Measurements from ENCODE around the gene KRT85.

Gene KRT85

GRCh38 chr12:52363111-52363679 is 4.1 kb downstream of the KRT85 start:
- no peaks in the 10 kb centered on the region for H3K9me3 ChIP-seq (ENCODE audit: control insufficient read depth in 1 of 2, low read length in 2 of 2)
- no peak overlapping the region for H3K27ac ChIP-seq (ENCODE audit: low read length)
- no peaks in the 10 kb centered on the region for H3K36me3 ChIP-seq (ENCODE audit: control insufficient read depth in 1 of 2, insufficient read depth in 2 of 2, low read length in 2 of 2)
- H3K27me3 ChIP-seq (ENCODE audit: low read depth, low read length), result no peaks in the 10 kb centered on the region
- no peak overlapping the region for H3K4me3 ChIP-seq (ENCODE audit: low read depth in 1 of 2, low read length in 2 of 2)
- H3K4me1 ChIP-seq (ENCODE audit: control insufficient read depth in 1 of 2, insufficient read depth in 2 of 2, low read length in 2 of 2), result no peaks in the 10 kb centered on the region

DNA sequence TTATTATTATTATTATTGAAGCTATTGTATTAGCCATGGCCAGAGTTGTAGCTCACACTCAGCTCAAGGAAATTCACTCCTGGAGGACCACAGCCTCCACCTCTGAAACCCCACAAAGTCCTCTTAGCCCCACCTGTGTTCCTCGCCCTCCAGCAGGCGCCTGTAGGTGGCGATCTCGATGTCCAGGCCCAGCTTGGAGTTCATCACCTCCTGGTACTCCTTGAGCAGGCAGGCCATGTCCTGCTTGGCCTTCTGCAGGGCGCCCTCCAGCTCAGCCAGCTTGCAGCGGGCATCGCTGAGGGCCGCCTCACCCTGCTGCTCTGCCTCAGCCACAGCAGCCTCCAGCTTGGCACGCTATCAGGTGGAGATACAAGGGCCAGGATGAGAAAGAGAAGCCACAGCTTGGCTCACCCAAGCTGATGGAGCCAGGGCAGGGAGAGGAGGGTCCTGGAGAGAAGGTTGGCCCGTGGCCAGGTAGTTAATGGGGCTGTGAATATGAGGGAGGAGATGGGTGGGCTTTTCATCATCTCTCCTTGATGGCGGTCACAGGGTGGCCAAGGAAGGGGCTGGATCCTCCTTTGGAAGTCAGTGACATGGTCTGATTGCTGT is 5.1 kb downstream of the KRT85 start:
- no peaks in the 10 kb centered on the region for H3K27me3 ChIP-seq (ENCODE audit: low read depth, low read length)
- no peaks in the 10 kb centered on the region for H3K36me3 ChIP-seq (ENCODE audit: control insufficient read depth in 1 of 2, insufficient read depth in 2 of 2, low read length in 2 of 2)
- no peak overlapping the region for H3K27ac ChIP-seq (ENCODE audit: low read length)
- no peak overlapping the region for H3K4me3 ChIP-seq (ENCODE audit: low read depth in 1 of 2, low read length in 2 of 2)
- H3K4me1 ChIP-seq (ENCODE audit: control insufficient read depth in 1 of 2, insufficient read depth in 2 of 2, low read length in 2 of 2), result no peaks in the 10 kb centered on the region
- H3K9me3 ChIP-seq (ENCODE audit: control insufficient read depth in 1 of 2, low read length in 2 of 2), result no peaks in the 10 kb centered on the region

DNA sequence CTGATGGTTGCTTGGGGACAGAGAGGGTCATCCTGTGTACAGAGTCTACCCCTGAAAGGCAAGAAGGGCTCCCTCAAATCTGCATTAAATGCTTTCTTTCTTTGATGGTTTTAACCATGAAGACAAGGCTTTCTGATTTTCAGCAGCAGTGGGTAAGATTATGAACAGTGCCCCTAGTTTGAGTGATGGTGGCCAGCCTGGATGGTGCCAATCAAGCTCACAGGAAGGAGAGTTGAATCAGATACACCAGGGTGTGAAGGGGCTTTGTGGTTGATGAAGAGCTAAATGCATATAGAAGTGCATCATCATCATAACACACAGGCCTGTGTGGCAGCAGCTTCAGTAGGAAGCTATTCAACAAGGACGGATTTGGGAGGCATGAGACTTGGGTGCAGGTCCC is 5.7 kb downstream of the KRT85 start:
- H3K27me3 ChIP-seq (ENCODE audit: low read depth, low read length), result no peaks in the 10 kb centered on the region
- no peak overlapping the region for H3K4me3 ChIP-seq (ENCODE audit: low read depth in 1 of 2, low read length in 2 of 2)
- H3K9me3 ChIP-seq (ENCODE audit: control insufficient read depth in 1 of 2, low read length in 2 of 2), result no peaks in the 10 kb centered on the region
- H3K27ac ChIP-seq (ENCODE audit: low read length), result no peak overlapping the region
- H3K4me1 ChIP-seq (ENCODE audit: control insufficient read depth in 1 of 2, insufficient read depth in 2 of 2, low read length in 2 of 2), result no peaks in the 10 kb centered on the region
- no peaks in the 10 kb centered on the region for H3K36me3 ChIP-seq (ENCODE audit: control insufficient read depth in 1 of 2, insufficient read depth in 2 of 2, low read length in 2 of 2)

DNA sequence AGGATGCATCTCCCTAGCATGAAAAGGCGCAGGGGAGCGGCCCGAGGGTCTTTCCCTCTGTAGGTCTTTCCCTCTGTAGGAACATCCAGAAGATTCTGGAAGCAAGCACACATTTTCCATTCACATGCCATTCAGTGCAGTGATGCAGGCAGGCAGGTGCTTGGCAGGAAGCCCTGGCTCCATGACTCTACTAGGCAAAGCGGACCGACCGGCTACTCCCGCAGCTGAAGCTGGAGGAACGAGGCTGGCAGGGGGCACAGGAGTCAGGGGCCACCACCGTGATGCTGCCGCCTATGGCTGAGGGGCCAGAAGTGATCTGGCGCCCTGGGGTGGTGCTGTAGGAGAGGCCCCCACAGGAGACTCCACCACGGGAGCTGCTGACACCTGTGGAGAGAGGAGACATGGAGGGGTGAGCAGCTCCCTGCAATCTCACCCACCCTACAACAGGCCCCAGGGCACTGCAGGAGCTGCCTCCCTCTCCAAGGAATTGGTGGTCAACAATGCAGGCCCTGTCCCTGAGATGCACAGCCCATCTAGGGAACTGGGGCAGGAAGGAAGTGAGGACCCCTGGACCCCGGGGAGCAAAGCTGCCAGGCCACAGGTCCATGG is 6.5 kb downstream of the KRT85 start:
- H3K36me3 ChIP-seq (ENCODE audit: control insufficient read depth in 1 of 2, insufficient read depth in 2 of 2, low read length in 2 of 2), result no peaks in the 10 kb centered on the region
- H3K9me3 ChIP-seq (ENCODE audit: control insufficient read depth in 1 of 2, low read length in 2 of 2), result no peaks in the 10 kb centered on the region
- no peaks in the 10 kb centered on the region for H3K27me3 ChIP-seq (ENCODE audit: low read depth, low read length)
- H3K27ac ChIP-seq (ENCODE audit: low read length), result no peak overlapping the region
- H3K4me1 ChIP-seq (ENCODE audit: control insufficient read depth in 1 of 2, insufficient read depth in 2 of 2, low read length in 2 of 2), result no peaks in the 10 kb centered on the region
- H3K4me3 ChIP-seq (ENCODE audit: low read depth in 1 of 2, low read length in 2 of 2), result no peak overlapping the region

GRCh38 chr12:52360106-52360662 is 7.1 kb downstream of the KRT85 start:
- no peaks in the 10 kb centered on the region for H3K36me3 ChIP-seq (ENCODE audit: control insufficient read depth in 1 of 2, insufficient read depth in 2 of 2, low read length in 2 of 2)
- H3K4me1 ChIP-seq (ENCODE audit: control insufficient read depth in 1 of 2, insufficient read depth in 2 of 2, low read length in 2 of 2), result no peaks in the 10 kb centered on the region
- H3K9me3 ChIP-seq (ENCODE audit: control insufficient read depth in 1 of 2, low read length in 2 of 2), result no peaks in the 10 kb centered on the region
- no peak overlapping the region for H3K27ac ChIP-seq (ENCODE audit: low read length)
- H3K4me3 ChIP-seq (ENCODE audit: low read depth in 1 of 2, low read length in 2 of 2), result no peak overlapping the region
- no peaks in the 10 kb centered on the region for H3K27me3 ChIP-seq (ENCODE audit: low read depth, low read length)

GRCh38 chr12:52359621-52360061 is 7.6 kb downstream of the KRT85 start:
- H3K27ac ChIP-seq (ENCODE audit: low read length), result no peak overlapping the region
- no peak overlapping the region for H3K4me3 ChIP-seq (ENCODE audit: low read depth in 1 of 2, low read length in 2 of 2)
- no peaks in the 10 kb centered on the region for H3K27me3 ChIP-seq (ENCODE audit: low read depth, low read length)
- no peaks in the 10 kb centered on the region for H3K9me3 ChIP-seq (ENCODE audit: control insufficient read depth in 1 of 2, low read length in 2 of 2)
- H3K4me1 ChIP-seq (ENCODE audit: control insufficient read depth in 1 of 2, insufficient read depth in 2 of 2, low read length in 2 of 2), result no peaks in the 10 kb centered on the region
- no peaks in the 10 kb centered on the region for H3K36me3 ChIP-seq (ENCODE audit: control insufficient read depth in 1 of 2, insufficient read depth in 2 of 2, low read length in 2 of 2)

- Histone ChIP-seq H3K4me3 (ENCODE audit: low read depth in 1 of 2, low read length in 2 of 2) (no peak overlapping the region), H3K27ac (ENCODE audit: low read length) (no peak overlapping the region), H3K4me1 (ENCODE audit: control insufficient read depth in 1 of 2, insufficient read depth in 2 of 2, low read length in 2 of 2) (no peaks in the 10 kb centered on the region), H3K27me3 (ENCODE audit: low read depth, low read length) (no peaks in the 10 kb centered on the region), H3K36me3 (ENCODE audit: control insufficient read depth in 1 of 2, insufficient read depth in 2 of 2, low read length in 2 of 2) (no peaks in the 10 kb centered on the region), H3K9me3 (ENCODE audit: control insufficient read depth in 1 of 2, low read length in 2 of 2) (no peaks in the 10 kb centered on the region)
Measured at GRCh38 chr12:52358575-52359350, 8.5 kb downstream of the KRT85 start.

DNA sequence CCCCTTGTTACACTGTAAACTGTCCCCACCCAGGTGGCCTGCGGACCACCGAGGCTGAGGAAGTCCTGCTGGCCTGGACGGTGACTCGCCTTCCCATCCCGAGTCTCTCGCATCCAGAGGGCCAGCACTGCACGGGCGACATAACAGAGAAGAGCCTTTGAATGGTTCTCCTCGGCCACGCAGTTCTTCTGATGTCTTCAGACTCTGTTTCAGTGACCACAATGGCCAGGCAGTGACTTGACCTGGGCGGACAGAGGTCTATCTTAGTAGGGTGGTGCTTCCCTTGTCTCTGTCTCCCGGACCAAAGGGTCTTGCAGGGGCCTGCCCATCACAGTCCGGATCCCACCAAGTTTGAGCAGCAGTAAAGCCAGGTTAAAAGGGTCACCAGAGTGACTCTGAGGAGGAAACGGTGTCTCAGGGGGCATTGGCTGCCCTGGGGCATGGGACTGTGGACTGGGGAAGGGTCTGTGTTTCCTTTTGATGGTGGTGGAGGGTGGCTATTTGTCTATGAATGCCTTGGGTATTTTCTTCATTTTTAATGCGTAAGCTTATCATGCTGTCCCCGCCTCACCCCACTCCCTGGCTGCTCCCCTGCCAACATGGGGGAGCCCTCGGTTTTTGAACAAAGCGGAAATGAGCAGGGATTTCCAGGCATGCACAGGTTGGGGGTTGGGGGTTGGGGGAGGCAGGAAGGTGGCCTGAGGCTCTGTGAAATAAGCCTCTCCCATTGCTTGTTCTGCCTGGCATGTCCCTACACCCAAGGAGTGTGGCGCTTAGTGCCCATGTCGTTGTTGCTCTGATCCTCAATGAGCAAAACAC is 10.3 kb downstream of the KRT85 start:
- no peaks in the 10 kb centered on the region for H3K4me1 ChIP-seq (ENCODE audit: control insufficient read depth in 1 of 2, insufficient read depth in 2 of 2, low read length in 2 of 2)
- no peaks in the 10 kb centered on the region for H3K27me3 ChIP-seq (ENCODE audit: low read depth, low read length)
- no peak overlapping the region for H3K4me3 ChIP-seq (ENCODE audit: low read depth in 1 of 2, low read length in 2 of 2)
- H3K27ac ChIP-seq (ENCODE audit: low read length), result no peak overlapping the region
- H3K9me3 ChIP-seq (ENCODE audit: control insufficient read depth in 1 of 2, low read length in 2 of 2), result no peaks in the 10 kb centered on the region
- no peaks in the 10 kb centered on the region for H3K36me3 ChIP-seq (ENCODE audit: control insufficient read depth in 1 of 2, insufficient read depth in 2 of 2, low read length in 2 of 2)

DNA sequence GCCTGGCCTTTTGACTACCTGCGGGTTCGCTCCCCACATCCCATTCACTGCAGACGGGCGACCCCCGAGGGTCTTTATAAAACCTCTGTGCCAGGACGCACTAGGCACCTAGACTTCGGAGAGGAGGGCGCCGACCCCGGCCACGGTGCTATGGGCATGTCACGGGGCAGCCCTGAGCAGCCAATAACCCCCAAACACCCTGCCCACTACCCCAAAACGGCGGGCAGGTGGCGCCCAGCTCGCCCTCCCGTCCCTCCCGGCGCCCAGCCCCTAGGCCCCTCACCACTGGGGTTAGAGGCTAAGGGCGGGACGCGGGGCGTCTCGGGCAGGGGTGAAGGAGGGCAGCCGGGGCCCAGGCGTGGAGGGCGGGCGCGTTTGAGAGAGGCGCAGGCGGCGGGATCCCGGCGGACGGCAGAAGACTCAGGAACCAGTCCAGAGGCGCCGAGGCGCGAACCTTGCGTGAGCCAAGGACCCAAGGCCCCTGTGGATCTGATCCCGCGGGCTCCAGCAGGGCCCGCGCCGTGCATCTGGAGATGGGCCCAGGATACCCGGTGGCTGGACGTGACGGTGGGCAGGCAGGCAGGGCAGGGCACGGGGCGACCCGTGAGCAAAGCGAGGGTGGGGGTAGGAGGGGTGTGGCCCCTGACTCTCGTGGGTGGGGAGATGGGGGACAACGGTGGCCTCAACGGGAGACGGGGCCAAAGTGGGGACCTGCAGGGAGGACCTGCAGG is 11.1 kb downstream of the KRT85 start:
- H3K4me3 ChIP-seq (ENCODE audit: low read depth in 1 of 2, low read length in 2 of 2), result no peak overlapping the region
- H3K27me3 ChIP-seq (ENCODE audit: low read depth, low read length), result no peaks in the 10 kb centered on the region

DNA sequence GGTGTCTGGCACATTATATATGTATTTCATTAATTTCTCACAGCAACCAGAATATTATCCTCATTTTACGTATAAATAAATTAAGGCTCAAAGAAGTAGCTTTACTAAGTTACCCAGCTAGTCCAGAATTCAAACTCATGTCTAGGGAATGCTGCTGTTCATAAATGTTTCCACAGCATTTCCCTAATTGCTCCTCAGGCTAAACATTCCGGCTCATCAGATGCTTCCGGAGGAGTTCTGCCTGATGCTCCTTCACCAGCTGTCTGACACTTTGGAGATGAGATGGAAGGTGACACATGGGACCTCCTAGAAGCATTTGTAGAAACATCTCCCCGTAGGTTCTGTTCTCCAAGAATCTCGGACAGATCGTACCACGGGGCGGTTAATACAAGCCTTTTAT is 12.1 kb downstream of the KRT85 start:
- Histone ChIP-seq H3K36me3 (ENCODE audit: control insufficient read depth in 1 of 2, insufficient read depth in 2 of 2, low read length in 2 of 2) (no peaks in the 10 kb centered on the region), H3K27ac (ENCODE audit: low read length) (no peak overlapping the region), H3K27me3 (ENCODE audit: low read depth, low read length) (no peaks in the 10 kb centered on the region), H3K9me3 (ENCODE audit: control insufficient read depth in 1 of 2, low read length in 2 of 2) (no peaks in the 10 kb centered on the region), H3K4me1 (ENCODE audit: control insufficient read depth in 1 of 2, insufficient read depth in 2 of 2, low read length in 2 of 2) (no peaks in the 10 kb centered on the region), H3K4me3 (ENCODE audit: low read depth in 1 of 2, low read length in 2 of 2) (no peak overlapping the region)

More for the DNA sequence above, 11.1 kb downstream of the KRT85 start:
- H3K9me3 ChIP-seq (ENCODE audit: control insufficient read depth in 1 of 2, low read length in 2 of 2), result no peaks in the 10 kb centered on the region
- H3K4me1 ChIP-seq (ENCODE audit: control insufficient read depth in 1 of 2, insufficient read depth in 2 of 2, low read length in 2 of 2), result no peaks in the 10 kb centered on the region
- no peak overlapping the region for H3K27ac ChIP-seq (ENCODE audit: low read length)
- H3K36me3 ChIP-seq (ENCODE audit: control insufficient read depth in 1 of 2, insufficient read depth in 2 of 2, low read length in 2 of 2), result no peaks in the 10 kb centered on the region
